OCI-LY1 (cell line): ENCODE data around the gene DLEU7.

Experiments used
- CTCF ChIP-seq: fragments of 200-600 bp; sonication (generic), shearing (Covaris generic); IDR thresholded peaks from 2 replicates; pipeline ENCODE4 v1.5.1; 2017; ENCODE audit warnings: mild to moderate bottlenecking, antibody characterized with exemption, low read length, moderate library complexity, mixed read lengths
- EZH2 ChIP-seq: fragments of 200-600 bp; sonication (generic), shearing (Covaris generic); IDR thresholded peaks from 2 replicates; pipeline ENCODE4 v1.8.0; 2017; ENCODE audit warnings: borderline replicate concordance, mixed run types, mild to moderate bottlenecking, antibody characterized with exemption, low read length, moderate library complexity, mixed read lengths

GRCh38 chr13:50797091-50797490 is 46.4 kb downstream of the DLEU7 start:
- TF ChIP-seq CTCF = no peak
- TF ChIP-seq EZH2 = no peak
